GM19397 (cell line): Measurements from ENCODE around the gene RRAS.

Source experiments
- ATAC-seq: cut with Tn5 transposase; IDR thresholded peaks from one replicate; pipeline ENCODE4 v1.9.1; 2021; ENCODE audit warnings: mild to moderate bottlenecking, moderate library complexity; ENCODE audit not compliant: unreplicated experiment

Gene RRAS

GRCh38 chr19:49655570-49656455 is 15.9 kb upstream of the RRAS start:
- no peak for ATAC-seq

DNA sequence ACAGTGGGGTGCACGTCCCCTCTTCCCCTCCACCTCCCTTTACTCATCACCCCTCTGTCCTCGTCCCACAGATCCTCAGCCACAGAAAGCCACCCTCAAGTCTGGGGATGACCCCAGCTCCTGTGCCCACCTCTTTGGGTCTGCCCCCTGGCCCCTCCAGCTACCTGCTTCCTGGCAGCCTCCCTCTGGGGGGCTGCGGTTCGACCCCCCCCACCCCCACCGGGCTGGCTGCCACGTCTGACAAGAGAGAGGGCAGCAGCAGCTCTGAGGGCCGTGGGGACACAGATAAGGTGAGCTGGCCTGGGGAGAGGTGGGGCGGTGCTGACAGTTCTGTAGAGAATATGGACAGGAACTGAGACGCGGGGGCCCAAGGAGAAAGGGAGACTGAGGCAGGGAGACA is 14.6 kb upstream of the RRAS start:
- no peak for ATAC-seq

DNA sequence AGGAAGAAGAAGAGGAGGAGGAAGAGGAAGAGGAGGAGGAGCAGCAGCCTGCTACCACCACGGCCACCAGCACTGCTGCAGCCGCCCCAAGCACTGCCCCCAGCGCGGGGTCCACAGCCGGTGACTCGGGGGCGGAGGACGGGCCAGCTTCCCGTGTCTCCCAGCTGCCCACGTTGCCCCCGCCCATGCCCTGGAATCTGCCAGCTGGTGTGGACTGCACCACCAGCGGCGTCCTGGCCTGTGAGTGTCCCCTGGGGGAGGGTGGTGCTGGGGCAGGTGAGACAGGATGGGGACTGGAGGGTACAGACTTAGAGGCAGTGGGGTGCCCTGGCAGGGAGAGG is 13.5 kb upstream of the RRAS start:
- ATAC-seq = no peak

GRCh38 chr19:49652551-49653465 is 12.9 kb upstream of the RRAS start:
- no peak for ATAC-seq

DNA sequence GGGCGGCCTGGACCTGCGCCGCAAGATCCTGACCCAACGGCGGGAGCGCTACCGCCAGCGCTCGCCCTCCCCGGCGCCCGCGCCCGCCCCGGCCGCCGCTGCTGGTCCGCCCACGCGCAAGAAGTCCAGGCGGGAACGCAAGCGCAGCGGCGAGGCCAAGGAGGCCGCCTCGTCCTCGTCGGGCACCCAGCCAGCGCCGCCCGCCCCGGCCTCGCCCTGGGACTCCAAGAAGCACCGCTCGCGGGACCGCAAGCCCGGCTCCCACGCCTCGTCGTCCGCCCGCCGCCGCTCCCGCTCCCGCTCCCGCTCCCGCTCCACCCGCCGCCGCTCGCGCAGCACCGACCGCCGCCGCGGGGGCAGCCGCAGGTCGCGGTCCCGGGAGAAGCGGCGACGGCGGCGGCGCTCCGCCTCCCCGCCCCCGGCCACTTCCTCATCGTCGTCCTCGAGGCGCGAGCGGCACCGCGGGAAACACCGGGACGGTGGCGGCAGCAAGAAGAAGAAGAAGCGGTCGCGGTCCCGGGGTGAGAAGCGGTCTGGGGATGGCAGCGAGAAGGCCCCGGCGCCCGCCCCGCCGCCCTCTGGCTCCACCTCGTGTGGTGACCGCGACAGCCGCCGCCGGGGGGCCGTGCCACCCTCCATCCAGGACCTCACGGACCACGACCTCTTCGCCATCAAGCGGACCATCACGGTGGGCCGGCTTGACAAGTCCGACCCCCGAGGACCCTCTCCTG is 12.0 kb upstream of the RRAS start:
- ATAC-seq = no peak

DNA sequence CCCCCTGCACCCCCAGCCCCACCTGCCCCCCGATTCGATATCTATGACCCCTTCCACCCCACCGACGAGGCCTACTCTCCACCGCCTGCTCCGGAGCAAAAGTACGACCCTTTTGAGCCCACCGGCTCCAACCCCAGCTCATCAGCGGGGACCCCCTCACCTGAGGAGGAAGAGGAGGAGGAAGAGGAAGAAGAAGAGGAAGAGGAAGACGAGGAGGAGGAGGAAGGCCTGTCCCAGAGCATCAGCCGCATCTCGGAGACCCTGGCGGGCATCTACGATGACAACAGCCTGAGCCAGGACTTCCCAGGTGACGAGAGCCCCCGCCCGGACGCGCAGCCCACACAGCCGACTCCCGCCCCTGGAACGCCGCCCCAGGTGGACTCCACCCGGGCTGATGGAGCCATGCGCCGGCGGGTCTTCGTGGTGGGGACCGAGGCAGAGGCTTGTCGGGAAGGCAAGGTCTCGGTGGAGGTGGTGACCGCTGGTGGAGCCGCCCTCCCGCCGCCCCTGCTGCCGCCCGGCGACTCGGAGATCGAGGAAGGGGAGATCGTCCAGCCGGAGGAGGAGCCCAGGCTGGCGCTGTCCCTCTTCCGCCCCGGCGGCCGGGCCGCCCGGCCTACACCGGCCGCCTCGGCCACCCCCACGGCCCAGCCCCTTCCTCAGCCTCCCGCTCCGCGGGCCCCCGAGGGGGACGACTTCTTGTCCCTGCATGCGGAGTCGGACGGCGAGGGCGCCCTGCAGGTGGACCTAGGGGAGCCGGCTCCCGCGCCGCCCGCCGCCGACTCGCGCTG is 11.3 kb upstream of the RRAS start:
- ATAC-seq = no peak

- no peak for ATAC-seq
Observed at GRCh38 chr19:49646586-49646985, 6.6 kb upstream of the RRAS start.

DNA sequence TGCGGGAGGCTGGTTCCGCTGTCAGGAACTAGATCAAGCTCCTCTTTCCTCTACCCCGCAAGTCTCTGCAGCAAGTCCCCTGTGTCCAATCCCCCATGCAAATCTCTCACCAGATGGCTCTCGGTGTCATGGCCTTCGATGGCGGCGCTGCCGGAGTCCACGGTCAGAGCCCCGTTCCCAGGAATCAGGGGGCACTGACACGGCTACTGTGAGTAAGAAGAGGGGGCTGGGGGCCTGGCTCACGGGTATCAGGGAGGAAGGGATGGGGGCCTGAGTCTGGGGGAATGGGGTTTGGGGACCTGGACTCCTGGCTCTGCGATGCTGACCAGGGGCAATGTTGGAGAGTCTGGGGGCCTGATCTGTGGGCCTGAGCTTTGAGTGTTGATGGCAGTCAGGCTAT is 6.1 kb upstream of the RRAS start:
- no peak for ATAC-seq

GRCh38 chr19:49645592-49645991 is 5.6 kb upstream of the RRAS start:
- ATAC-seq = no peak

DNA sequence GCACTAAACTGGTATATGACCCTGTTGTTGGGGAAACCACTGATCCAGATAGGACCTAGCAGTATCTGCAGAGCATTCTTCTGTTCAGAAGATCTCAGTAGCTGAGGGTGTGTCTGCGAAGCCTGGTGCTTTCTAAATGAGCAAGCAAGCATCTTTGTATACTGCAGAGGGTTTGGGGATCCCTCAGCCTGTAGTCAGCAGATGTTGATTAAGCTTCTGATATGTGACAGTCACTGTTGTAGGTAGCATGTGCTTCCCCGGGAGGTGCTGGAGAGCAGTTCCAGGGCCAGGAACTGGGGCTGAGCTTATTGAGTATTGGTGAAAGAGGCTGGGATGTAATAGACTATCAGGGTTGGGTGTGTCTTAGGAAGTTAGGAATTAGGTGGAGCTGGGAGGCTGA is 3.5 kb upstream of the RRAS start:
- no peak for ATAC-seq

GRCh38 chr19:49642492-49643035 is 2.6 kb upstream of the RRAS start:
- no peak for ATAC-seq

DNA sequence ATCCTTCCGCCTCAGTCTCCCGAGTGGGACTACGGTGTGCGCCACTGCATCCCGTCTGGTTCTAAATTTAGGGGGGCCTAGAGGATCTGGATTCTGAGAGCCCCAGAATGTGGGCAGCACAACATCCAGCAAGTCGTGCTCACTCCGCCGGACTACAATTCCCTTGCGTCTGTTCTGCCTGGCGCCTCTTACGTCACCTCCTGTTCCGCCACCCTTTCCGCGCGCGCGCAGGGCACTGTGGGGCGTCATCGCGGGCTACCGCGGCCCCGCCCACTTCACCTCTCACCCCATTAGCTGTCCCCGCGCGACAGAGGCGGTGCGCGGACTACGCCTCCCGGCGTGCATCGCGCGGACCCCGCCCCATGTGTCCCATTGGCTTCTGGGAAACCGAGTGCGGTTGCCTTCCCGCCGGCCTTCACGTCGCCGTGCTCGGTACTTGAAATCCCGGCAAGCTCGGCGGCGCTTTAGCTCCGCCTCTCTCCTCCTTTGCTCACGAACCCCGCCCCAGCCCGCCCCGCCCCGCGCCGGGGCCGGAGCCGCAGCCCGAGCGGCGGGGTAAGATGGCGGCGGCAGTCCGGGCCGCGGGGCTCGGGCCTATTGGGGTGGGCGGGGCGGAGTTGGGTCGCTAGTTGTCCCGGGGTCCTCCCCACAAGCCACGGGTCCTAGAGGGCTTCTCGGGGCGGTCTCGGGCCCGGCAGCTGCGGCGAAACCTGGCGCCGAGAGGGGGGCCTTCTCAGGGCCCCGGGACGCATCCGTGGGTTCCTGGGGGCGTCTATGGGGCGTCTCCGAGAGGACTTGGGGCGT is 1.9 kb upstream of the RRAS start, which contains the start of gene SCAF1:
SCAF1 (plus strand) TSS at position 522 of the 804 bp plus-strand sequence. CDS start 2,818 bp downstream, outside the sequence.
- peak; percentile 62 for ATAC-seq

GRCh38 chr19:49639401-49640112 is 386 bp downstream of the RRAS start:
- no peak for ATAC-seq

GRCh38 chr19:49637821-49638738 is 1.9 kb downstream of the RRAS start:
- ATAC-seq = no peak

- ATAC-seq = no peak
Observed at GRCh38 chr19:49636233-49636932, 3.6 kb downstream of the RRAS start.

DNA sequence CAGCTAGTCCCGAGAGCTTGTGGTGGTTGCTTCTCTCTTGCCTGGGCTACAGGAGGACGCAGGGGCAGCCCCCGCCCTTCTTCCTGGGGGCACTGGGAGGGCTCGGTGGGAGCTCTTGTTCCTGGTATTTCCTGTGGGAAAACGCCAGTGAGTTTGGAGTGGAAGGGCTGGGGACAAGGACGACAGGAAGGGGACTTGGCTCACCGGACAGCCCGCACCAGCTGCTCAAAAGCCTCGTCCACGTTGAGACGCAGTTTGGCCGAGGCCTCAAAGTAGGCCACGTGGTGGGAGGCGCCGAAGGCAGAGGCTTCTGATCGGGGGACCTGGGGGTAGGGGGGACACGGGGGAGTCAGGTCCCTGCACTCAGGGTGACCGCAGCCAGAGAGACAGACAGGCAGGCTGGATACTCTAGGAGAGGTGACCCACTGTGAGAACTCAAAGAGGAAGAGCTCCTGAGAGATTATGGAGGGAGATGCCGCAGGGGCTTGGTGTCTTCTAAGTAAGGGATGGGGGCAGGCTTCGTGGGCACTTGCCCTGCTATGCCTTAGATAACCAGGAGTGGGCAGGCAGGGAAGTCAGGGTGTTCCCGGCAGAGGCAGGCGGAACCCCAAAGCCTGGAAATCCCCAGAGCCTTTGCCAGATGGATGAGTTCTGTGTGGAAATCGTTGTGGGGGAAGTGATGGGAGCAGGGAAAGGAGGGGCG is 4.3 kb downstream of the RRAS start:
- no peak for ATAC-seq
